SIG-M5 treated with dmso at 0.1 percent for 504 hours (cell line): ENCODE results near the gene ADAP2.
A peak's percentile ranks its signal among the peaks of the same experiment; 100 is the strongest.
"Not testable (repeated sequence)": the region's sequence is repeated elsewhere in the genome, so short reads cannot be mapped to it uniquely, and the experiment has no call there.

ENCODE experiments used
- DNase-seq: peaks from one replicate; lab custom pipeline; 2025; ENCODE audit not compliant: unreplicated experiment; lab: John Stamatoyannopoulos, UW

Gene ADAP2

DNA sequence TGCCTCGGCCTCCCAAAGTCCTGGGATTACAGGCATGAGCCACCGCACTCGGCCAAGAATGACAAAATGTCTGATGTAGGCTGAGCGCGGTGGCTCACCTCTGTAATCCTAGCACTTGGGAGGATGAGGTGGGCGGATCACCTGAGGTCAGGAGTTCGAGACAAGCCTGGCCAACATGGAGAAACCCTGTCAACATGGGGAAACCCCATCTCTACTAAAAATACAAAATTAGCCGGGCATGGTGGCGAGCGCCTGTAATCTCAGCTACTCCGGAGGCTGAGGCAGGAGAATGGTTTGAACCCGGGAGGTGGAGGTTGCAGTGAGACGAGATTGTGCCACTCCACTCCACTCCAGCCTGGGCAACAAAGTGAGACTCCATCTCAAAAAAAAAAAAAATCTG lies 46.2 kb downstream of the ADAP2 start:
- not testable (repeated sequence) for DNase-seq

DNA sequence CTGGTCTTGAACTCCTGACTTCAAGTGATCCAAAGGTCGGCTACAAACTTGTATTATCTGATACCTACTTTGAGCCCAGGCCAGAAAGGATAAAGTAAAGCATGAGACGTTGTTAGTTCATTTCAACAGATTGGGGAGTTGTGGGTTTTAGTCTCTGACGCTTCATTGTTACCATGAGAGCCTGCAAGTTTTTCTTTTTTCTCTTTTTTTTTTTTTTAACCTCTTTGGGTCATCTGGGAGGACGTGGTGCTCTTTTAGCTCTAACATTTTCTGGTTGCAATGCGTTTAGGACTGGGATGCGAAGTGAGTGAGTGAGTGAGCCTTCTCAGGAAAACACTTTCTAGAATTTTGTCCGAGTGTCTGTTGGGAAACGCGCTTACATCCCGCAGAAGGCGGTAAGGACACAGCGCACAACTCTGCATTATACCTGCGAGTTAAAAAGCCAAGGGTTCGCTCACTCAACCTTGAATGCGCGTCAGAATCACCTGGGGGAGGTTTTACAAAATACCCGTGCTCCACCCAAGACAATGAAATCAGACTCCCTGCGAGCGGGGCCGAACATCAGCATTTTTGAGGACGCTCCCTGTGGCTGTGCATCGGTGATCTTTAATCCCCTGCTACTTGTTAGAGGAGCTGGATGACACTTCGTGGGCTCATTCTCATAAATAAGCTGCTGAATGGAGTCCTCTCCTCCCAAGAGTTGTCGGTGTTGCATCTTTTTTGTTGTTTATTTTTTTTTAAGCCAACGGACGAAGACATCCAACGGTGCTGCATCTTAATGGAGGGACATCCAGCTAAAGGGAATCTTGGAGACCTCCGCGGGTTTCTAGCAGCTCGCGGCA lies 48.5 kb downstream of the ADAP2 start:
- DNase-seq = peak; percentile 62

DNA sequence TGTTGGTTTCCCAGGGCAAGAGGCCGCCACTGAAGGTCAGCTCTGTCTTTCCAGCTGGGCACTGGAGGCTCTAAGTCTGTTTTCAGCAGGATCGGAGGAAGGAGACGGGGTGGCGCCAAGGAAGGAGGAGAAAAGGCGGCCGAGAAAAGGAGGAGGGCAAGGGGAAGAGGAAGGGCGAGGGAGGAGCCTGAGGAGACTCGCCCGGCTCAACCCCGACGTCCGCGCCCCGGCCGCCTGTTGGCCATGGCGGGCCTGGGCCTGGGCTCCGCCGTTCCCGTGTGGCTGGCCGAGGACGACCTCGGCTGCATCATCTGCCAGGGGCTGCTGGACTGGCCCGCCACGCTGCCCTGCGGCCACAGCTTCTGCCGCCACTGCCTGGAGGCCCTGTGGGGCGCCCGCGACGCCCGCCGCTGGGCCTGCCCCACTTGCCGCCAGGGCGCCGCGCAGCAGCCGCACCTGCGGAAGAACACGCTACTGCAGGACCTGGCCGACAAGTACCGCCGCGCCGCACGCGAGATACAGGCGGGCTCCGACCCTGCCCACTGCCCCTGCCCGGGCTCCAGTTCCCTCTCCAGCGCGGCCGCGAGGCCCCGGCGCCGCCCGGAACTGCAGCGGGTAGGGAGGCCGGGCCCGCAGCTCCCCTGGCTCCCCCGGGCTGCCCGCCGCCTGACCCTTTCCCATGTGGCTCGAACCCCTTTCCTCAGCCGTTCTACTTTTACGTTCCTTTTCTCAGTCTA lies 49.3 kb downstream of the ADAP2 start, which contains the start of gene RNF135:
RNF135 (plus strand) TSS at position 209 of the 737 bp plus-strand sequence; CDS start at position 244, 35 bp downstream.
- peak; percentile 82 for DNase-seq

DNA sequence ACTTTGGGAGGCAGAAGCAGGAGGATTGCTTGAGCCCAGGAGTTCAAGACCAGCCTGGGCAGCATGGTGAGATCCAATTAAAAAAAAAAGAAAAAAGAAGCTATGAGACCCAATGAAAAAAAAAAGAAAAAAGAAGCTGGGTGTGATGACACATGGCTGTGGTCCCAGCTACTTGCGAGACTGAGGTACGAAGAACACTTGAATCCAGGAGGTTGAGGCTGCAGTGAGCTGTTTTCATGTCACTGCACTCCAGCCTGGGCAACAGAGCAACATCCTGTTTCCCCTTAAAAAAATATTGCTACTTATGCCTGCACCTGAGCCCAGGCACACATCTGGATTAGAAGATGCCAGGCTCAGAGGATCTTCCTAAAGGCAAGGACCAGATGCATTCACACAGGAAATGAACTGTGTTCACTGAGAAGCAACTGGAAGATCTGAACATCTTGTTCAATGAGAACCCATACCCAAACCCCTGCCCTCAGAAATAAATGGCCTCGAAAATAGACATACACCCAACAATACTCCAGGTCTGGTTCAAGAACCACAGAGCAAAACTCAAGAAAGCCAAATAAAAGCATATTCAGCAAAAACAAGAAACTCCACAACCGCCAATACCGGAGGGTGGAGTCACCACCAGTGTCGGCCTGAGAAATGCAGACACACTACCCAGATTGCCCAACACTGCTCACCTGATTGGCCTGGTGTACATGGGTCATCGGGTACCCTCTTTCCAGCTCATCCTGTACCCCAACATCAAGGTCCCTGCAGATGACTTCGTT lies 53.5 kb downstream of the ADAP2 start:
- DNase-seq = no peak

DNA sequence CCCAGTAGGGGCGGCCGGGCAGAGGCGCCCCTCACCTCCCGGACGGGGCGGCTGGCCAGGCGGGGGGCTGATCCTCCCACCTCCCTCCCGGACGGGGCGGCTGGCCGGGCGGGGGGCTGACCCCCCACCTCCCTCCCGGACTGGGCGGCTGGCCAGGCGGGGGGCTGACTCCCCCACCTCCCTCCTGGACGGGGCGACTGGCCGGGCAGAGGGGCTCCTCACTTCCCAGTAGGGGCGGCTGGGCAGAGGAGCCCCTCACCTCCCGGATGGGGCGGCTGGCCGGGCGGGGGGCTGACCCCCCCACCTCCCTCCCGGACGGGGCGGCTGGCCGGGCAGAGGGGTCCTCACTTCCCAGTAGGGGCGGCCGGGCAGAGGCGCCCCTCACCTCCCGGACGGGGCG lies 58.2 kb downstream of the ADAP2 start:
- DNase-seq = not testable (repeated sequence)

DNA sequence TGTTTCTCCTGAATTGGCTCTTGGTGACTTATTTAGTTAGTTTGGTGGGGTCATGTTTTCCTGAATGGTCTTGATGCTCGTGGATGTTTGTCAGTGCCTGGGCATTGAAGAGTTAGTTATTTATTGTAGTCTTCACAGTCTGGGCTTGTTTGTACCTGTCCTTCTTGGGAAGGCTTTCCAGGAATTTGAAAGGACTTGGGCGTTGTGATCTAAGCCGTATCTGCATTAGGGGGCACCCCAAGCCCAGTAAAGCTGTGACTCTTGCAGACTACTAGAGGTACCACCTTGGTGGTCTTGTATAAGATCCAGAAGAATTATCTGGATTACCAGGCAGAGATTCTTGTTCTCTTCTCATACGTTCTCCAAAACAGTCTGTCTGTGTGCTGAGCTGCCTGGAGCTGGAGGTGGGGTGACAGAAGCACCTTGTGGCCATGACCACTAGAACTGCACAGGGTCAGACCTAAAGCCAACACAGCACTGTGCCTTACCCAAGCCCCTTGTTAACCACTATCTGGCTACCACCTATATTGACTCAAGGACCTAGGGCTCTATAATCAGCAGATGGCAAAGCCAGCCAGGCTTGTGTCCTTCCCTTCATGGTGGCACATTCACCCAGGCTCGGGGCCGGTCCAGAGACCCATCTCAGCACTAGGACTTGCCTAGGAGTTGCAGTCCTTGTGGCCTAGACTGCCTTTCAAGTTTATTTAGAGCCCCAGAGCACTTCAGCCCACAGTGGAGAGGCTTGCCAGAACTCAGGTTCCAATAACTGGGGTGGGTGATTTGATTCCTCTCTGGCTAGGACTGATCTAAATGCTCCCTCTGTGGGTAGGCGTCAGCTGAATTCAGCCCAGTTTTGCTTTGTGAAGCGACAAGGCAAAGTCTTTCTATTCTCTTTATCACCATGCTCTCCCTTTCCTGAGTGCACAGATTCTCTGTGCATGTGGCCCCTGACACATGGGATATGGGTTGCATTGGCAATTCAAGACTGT lies 60.1 kb downstream of the ADAP2 start:
- no peak for DNase-seq

DNA sequence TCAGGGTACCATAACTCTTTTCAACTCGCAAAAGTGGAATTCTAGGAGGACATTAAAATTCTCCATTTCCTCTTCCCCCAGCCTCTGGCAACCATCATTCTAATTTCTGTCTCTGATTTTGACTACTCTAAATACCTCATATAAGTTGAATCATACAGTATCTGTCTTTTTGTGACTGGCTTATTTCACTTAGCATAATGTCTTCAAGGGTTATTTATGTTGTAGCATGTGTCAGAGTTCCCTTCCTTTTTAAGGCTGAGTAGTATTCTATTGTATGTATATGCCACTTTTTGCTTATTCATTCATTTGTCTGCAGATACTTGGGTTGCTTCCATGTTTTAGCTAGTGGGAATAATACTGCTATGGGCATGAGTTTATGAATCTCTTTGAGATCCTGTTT lies 61.1 kb downstream of the ADAP2 start:
- no peak for DNase-seq

DNA sequence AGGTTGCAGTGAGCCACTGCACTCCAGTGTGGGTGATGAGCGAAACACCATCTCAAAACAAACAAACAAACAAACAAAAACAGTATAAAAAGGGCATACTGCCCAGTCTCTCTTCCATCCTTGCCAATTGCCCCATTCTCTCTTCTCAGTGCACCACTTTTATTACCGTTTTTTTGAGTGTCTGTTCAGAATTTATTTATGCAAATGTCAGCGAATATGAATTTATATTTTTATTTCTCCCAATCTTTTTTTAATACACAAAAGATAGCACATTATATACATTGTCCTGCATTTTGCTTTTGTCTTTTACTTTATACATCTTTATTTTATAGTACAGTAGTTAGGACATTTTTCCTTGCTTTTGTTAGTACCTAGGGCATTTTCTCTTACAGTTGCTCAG lies 68.7 kb downstream of the ADAP2 start:
- DNase-seq = no peak

DNA sequence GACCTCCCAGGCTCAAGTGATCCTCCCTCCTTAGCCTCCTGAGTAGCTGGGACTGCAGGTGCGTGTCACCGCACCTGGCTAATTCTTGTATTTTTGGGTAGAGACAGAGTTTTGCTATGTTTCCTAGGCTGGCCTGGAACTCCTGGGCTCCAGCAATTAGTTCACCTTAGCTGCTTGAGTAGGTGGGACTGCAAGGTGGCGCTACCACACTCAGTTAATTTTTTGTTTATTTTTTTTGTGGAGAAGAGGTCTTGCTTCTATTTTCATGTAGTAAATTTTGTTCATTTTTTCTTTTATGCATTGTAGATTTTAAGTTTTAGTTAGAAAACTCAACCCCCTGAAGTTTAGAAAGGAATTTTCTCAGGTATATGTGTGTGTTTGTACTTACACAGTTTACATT lies 70.8 kb downstream of the ADAP2 start:
- DNase-seq = no peak

DNA sequence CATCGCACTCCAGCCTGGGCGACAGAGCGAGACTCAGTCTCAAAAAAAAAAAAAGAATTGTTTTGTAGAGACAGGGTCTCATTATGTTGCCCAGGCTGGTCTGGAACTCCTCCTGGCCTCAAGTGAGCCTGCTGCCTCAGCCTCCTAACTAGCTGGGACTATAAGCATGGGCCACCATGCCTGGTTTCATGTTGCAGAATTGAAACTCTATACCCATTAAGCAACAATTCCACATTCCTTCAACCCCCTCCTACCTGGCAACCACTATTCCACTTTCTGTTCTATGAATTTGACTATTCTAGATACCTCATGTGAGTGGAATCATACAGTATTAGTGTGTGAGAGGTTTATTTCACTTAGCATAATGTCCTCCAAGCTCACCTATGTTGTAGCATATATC lies 73.6 kb downstream of the ADAP2 start:
- DNase-seq = no peak

DNA sequence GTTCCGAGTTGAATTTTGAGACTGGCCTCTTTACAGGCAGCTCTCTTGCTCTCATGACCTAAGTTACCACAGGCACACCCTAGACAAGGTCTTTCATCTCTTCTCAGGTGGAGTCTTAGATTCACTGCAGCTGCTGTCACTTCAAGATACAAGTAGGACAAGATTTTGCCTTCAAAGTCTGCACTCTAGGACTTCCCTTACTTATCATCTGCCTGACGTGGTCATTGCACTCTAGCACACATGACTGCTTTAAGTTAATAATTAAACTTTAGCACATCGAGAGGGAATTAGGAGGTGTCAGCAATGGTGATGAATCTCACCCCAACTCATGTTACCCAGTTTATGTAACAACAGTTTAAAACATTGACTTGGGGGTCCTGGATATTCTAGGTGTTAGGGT lies 74.7 kb downstream of the ADAP2 start:
- no peak for DNase-seq

DNA sequence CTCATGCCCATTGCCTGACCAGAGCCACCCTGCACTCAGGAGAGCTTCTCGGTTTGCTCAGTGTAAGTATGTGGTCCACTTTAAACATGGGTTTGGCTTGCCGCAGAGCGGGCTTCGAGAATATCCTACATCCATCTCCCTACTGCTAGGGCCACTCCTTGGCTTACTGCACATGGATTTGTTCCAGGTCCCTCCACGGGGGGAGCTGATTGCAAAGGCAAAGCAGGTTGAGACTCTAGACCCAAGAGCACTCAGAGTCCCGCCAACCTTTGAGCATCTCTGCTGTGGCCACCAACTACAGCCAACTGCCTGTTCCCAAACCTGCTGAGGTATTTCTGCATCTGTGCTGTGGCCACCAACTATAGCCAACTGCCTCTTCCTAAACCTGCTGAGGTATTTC lies 75.5 kb downstream of the ADAP2 start:
- DNase-seq = no peak

DNA sequence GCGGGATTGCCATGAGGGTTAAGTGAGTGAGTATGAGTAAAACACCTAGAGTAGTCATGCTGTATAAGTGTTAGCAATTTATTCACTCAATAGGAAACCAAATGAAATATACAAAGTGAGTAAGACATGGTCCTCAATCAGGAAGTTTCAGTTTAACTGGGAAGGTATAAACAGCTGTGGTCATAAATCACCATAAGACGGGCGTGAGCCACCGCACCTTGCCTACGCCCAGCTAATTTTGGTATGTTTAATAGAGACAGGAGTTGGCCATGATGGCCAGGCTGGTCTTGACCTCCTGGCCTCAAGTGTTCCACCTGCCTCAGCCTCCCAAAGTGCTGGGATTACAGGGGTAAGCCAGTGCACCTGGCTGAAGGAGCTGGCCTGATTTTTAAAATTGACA lies 76.1 kb downstream of the ADAP2 start:
- DNase-seq = no peak

DNA sequence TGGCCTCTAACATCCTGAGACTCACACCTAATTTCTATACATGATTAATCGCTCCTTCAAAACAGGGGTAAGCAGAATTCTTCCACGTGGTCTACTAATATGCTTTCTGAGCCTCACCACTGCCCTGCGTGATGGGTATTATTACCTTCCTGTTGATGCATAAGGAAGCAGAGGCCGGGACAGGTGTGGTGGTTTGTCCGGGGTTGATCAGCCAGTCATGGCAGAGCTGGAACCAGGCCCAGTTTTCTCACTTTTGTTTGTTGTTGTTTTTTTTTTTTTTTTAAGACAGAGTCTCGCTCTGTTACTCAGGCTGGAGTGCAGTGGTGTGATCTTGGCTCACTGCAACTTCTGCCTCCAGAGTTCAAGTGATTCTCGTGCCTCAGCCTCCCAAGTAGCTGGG lies 80.3 kb downstream of the ADAP2 start:
- DNase-seq = no peak

DNA sequence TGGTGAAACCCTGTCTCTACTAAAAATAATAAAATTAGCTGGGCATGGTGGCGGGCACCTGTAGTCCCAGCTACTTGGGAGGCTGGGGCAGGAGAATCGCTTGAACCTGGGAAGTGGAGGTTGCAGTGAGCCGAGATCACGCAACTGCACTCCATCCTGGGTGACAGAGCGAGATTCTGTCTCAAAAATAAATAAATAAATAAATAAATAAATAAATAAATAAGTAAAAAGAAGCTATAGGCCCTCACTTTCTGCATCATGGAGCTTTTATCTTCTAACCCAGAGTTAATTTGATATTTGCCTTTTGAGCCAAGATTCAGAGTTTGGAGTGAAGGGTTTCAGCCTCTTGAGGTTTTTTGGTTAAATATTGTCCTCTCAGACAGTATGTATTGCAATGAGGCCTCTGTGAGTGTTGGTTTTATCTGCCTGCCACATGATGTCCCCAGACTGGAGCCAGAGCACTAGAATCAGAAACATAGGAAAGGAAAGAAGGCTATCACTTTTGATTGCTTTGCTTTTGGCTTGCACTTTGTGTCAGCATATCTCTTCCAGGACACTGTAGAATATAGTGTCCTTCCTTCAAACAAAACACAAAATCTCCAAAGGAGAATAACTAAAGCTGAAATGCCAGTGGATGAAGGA lies 81.6 kb downstream of the ADAP2 start:
- DNase-seq = no peak

DNA sequence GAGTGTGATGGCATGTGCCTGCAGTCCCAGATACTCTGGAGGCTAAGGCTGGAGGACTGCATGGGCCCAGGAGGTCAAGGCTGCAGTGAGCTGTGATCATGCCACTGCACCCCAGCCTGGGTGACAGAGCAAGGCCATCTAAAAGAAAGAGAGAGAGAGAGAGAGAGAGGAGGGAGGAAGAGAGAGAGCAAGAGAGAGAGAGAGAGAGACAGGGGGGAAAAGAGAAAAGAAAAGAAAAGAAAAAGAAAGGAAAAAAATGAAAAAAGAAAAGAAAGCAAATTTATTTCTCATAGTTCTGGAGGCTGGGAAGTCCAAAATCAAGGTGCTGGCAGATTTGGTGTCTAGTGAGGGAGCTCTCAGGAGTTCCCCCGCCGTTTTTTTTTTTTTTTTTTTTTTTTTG lies 82.4 kb downstream of the ADAP2 start:
- no peak for DNase-seq

DNA sequence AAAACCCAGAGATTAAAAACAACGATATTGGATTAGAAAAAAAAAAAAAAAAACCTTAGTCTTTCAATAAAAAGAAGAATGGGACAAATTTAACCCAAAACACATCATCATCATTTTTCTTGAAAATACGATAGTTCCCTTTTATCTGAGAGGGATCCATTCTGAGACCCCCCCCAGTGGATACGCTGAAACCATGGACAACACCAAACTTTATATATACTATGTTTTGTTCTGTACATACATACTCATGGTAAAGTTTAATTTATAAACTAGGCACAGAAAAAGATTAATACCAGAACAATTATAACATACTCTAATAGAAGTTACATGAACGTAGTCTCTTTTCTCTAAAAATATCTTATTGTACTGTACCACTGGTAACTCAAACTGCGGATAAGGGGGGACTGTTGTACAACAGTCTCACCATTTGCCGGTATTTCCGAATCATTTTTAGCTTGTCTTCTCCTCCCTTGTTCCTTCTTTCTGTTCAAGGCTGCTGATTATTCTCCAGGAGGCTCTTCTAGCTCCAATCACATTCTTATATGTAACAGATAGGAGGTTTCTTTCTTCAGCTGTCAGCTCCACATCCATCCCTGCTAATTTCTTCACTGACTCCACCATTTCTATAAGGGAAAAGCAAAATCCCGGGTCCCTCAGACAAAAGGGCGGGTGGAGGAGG lies 86.1 kb downstream of the ADAP2 start:
- no peak for DNase-seq

DNA sequence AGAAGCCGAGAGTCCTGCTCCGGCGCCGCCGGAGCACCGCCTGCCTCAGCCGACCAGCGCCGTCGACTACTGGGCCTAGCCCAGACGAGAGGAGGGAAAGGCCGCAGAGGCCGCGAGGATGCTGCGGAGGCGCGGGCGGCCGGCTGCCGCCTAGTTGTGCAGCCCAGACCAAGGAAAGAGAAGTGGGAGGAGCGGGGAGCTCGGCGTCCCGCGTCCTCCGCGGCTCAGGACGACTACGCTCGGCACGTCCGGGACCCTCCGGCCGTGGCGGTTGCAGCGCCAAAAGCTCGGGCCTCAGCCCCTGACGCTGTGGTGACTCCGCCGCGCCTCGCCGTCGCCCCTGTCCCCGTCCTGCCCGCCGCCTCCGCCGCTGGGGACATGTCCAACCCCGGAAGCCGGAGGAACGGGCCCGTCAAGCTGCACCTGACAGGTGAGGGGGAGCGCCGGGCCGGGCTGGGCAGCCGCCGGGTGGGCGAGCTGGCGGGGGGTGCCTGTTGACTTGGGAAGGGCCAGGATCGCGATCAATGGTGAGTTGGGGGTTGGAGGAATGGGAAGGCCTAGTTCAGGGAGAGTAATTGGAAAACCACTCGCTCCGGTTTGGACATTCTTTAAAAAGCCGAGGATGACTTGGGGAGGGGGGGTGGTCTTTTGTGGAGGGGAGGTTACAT lies 86.8 kb downstream of the ADAP2 start:
- no peak for DNase-seq
